Stimulated activated CD8-positive, alpha-beta memory T cell treated with anti-CD3 and anti-CD28 coated beads, Interleukin-15, amount 100 ng/mL, for 48 hours (primary cell): ENCODE results near the gene CORO7.

ENCODE experiments used
- DNase-seq, 2 donors: peaks; one replicate each; pipeline ENCODE4 v3.0.0-alpha.2; 2020; ENCODE audit warnings: low read depth in 2 of 2

Gene CORO7

GRCh38 chr16:4306470-4307214 lies 109.8 kb downstream of the CORO7 start:
- no peak for DNase-seq
